A549 (cell line): Measurements from ENCODE around the gene PRR12. TPM values are rescaled to one million over a fixed set of nuclear protein-coding genes. Genes with fewer than 3 reads are reported as not detected.

ENCODE experiments used
- ATAC-seq, 2 experiments: fragments of 200-7000 bp in 1 of 2; fragments of >200 bp in 1 of 2; cut with Nextera tagmentation in 1 of 2; cut with Tn5 transposase in 1 of 2; 3 replicates each; pipeline versions ENCODE4 v1.8.0 to v1.9.1; 2018 to 2020; ENCODE audit warnings: mild to moderate bottlenecking in 1 of 2, moderate library complexity in 1 of 2
- CTCF ChIA-PET: fragments of 300-600 bp; sonication (Branson Sonifier 250); formaldehyde crosslinking; extraction: SDS; loops from one replicate; lab custom pipeline; 2021; ENCODE audit warnings: antibody characterized with exemption, inconsistent platforms; lab: Yijun Ruan, JAX
- POLR2A ChIA-PET: fragments of 350-600 bp; formaldehyde crosslinking; extraction: SDS; loops from one replicate; lab custom pipeline; 2021; ENCODE audit warnings: antibody characterized with exemption, inconsistent platforms; lab: Yijun Ruan, JAX
- DNase-seq, 2 experiments: peaks; one replicate each; pipeline versions ENCODE4 v3.0.0 to v3.0.0-alpha.2; 2011 to 2016; ENCODE audit warnings: low read depth in 1 of 2, low spot score in 1 of 2
- FAIRE-seq: peaks from 2 replicates; lab custom pipeline; 2011; peaks lifted over from hg19 to GRCh38; lab: Jason Lieb, UNC
- H3K27ac ChIP-seq, 2 experiments: fragments of >200 bp; sonication (Bioruptor Twin); formaldehyde crosslinking; 3 replicates each; pipeline ENCODE4 v1.5.1; 2016 to 2017
- H3K4me1 ChIP-seq: fragments of >200 bp; sonication (Bioruptor Twin); formaldehyde crosslinking; 3 replicates; pipeline ENCODE4 v1.6.1; 2016
- H3K4me2 ChIP-seq: fragments of >200 bp; sonication (Bioruptor Twin); formaldehyde crosslinking; 3 replicates; pipeline ENCODE4 v1.6.1; 2016
- H3K4me3 ChIP-seq: fragments of >200 bp; sonication (Bioruptor Twin); formaldehyde crosslinking; 3 replicates; pipeline ENCODE4 v1.5.1; 2016
- H3K9me3 ChIP-seq: fragments of >200 bp; sonication (Bioruptor Twin); formaldehyde crosslinking; 3 replicates; pipeline ENCODE4 v1.6.1; 2016
- CBX8 ChIP-seq: fragments of 200-600 bp; sonication (generic); IDR thresholded peaks from 2 replicates; pipeline ENCODE4 v1.6.1; 2016
- CHD2 ChIP-seq: fragments of 150-350 bp; IDR thresholded peaks from 2 replicates; pipeline ENCODE4 v1.6.1; 2014; ENCODE audit warnings: low read length; ENCODE audit not compliant: partially characterized antibody
- CHD4 ChIP-seq: fragments of 200-600 bp; sonication (generic); IDR thresholded peaks from 2 replicates; pipeline ENCODE4 v1.6.1; 2016; ENCODE audit warnings: antibody characterized with exemption, mild to moderate bottlenecking, borderline replicate concordance
- FOSB ChIP-seq: fragments of 250-450 bp; sonication (Bioruptor Pico); IDR thresholded peaks from 2 replicates; pipeline ENCODE4 v1.5.0; 2020; ENCODE audit warnings: mild to moderate bottlenecking, moderate library complexity
- HDAC2 ChIP-seq: fragments of 200-600 bp; sonication (generic); IDR thresholded peaks from 2 replicates; pipeline ENCODE4 v1.6.1; 2016
- HOXB13 ChIP-seq: fragments of 250-450 bp; sonication (Bioruptor Pico); IDR thresholded peaks from 2 replicates; pipeline ENCODE4 v1.5.0; 2020; ENCODE audit warnings: low read depth, mild to moderate bottlenecking, moderate library complexity
- JUNB ChIP-seq: fragments of >200 bp; sonication (Bioruptor Twin); formaldehyde crosslinking; IDR thresholded peaks from 2 replicates; pipeline ENCODE4 v1.6.1; 2016
- KDM1A ChIP-seq: fragments of 200-600 bp; sonication (generic); IDR thresholded peaks from 2 replicates; pipeline ENCODE4 v1.6.1; 2016; ENCODE audit warnings: low read depth, mild to moderate bottlenecking
- NPAS2 ChIP-seq: fragments of 250-450 bp; sonication (Bioruptor Pico); IDR thresholded peaks from 2 replicates; pipeline ENCODE4 v1.8.0; 2022; ENCODE audit warnings: mild to moderate bottlenecking, moderate library complexity, borderline replicate concordance
- RAD21 ChIP-seq, 2 experiments: fragments of >200 bp in 1 of 2; sonication (Bioruptor Twin) in 1 of 2; formaldehyde crosslinking in 1 of 2; IDR thresholded peaks in 1 of 2; conservative IDR thresholded peaks in 1 of 2; 2 replicates in 1 of 2; 3 replicates in 1 of 2; pipeline ENCODE4 v1.6.1; 2012 to 2018; ENCODE audit warnings: inconsistent platforms in 1 of 2
- ZNF302 ChIP-seq: fragments of 250-450 bp; sonication (Bioruptor Pico); IDR thresholded peaks from 2 replicates; pipeline ENCODE4 v1.9.0; 2021; ENCODE audit warnings: inconsistent platforms, mild to moderate bottlenecking, moderate library complexity
- WGBS: methylation state at CpG from one replicate; pipeline ENCODE4 v1.1.6; 2017; ENCODE audit errors: missing lambda C conversion rate; 5-methylcytosine and 5-hydroxymethylcytosine counted together
- polyA plus RNA-seq, 4 experiments: library from polyadenylated mRNA; depleted of rRNA in 3 of 4; stranded (reverse); fragments of >200 nt; fragmentation: RNase III in 1 of 4; extraction: RNeasy Plus Mini Kit Qiagen cat#74134 plus additional on column Dnase treatment in 1 of 4; gene quantifications; 2 replicates in 3 of 4; 3 replicates in 1 of 4; pipeline ENCODE4 v1.2.3, GENCODE V29; 2011 to 2017
- TF ChIP-seq, protein P1 (sequence below): fragments of 150-350 bp; IDR thresholded peaks from 2 replicates; pipeline ENCODE4 v1.6.1; 2014; ENCODE audit warnings: low read depth, mild to moderate bottlenecking, low read length
- TF ChIP-seq, protein P2 (sequence below): fragments of 250-450 bp; sonication (Bioruptor Pico); IDR thresholded peaks from 2 replicates; pipeline ENCODE4 v1.5.0; 2020; ENCODE audit warnings: low read depth, mild to moderate bottlenecking, moderate library complexity

Gene PRR12
- polyA plus RNA-seq, 2 of the 4 experiments (the other 2 are of a cell fraction), result 0.78 to 15.6 TPM

DNA sequence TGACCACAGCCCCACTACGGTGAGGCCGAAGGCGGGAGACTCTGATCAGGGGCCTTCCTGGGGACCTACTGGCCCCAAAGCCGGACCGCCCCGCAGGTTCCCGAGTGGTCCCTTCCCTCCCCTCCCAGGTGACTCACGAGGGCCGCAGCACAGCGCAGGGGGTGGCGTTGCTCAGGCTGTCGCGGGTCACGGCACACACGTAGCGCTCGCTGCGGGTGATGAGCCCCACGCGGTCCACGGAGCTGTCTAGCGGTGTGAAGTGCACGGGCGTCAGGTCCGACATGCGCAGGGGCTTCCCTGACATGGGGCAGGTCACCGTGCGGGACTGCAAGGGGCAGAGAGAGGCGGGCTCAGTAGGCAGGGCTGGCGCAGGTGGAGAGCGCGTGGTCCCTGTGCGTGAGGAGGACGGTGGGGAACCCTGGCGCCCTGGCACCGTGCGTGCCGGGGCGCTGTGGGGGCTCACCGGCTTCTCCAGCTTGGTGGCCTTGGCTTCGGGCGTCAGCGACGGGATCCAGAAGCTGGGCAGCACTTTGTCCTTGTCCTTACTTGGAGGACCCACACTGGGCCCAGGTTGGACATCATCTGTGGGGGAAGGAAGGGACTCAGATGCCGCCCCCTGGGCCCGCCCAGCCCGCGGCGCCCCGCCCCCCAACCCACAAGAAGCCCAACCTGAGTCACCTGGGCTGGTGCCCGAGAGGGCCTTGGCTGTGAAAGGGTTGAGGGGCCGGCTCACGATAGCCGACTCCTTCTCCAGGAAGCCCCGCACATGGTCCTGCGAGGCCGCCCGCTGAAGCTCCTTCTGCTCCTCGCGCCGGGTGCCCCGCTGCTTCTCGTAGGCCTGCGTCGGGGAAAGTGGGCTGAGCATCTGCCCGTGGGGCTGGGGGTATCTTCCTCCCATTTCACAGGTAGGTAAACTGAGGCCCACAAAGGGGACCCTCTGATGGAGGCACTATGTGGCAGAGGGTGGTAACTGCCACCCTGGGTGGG, 34.3 kb upstream of the PRR12 start:
- no peak for FAIRE-seq
- WGBS, result 95% methylated on average over 59 of the region's 66 CpGs
- DNase-seq, result no peak
- Histone ChIP-seq H3K9me3 (no peaks in the 10 kb centered on the region), H3K4me2 (no peak overlapping the region), H3K4me1 (no peaks in the 10 kb centered on the region; the same call in 1 of the 3 replicates), H3K27ac (no peak overlapping the region), H3K4me3 (no peak overlapping the region)
- ChIA-PET POLR2A (no interaction called here), CTCF (interaction anchor here (0.6 to 19.1 kb wide), 3 partner anchors 8 to 83 kb away, joined by 4 to 426 read pairs (median 210); partner anchors contain the start of genes FLT3LG, NOSIP and PRRG2)
- ATAC-seq, result peak in 1 of 2 experiments; percentile 8; a peak in 3 of 6 replicates
- TF ChIP-seq RAD21 (conservative IDR thresholded peaks at IDR 0.05 in 1 of 2, IDR thresholded peaks at IDR 0.05 in 1 of 2), result no peak
- TF ChIP-seq, protein P1, sequence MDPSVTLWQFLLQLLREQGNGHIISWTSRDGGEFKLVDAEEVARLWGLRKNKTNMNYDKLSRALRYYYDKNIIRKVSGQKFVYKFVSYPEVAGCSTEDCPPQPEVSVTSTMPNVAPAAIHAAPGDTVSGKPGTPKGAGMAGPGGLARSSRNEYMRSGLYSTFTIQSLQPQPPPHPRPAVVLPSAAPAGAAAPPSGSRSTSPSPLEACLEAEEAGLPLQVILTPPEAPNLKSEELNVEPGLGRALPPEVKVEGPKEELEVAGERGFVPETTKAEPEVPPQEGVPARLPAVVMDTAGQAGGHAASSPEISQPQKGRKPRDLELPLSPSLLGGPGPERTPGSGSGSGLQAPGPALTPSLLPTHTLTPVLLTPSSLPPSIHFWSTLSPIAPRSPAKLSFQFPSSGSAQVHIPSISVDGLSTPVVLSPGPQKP, result no peak
- TF ChIP-seq HOXB13 (CRISPR knock-in tag), result no peak
- TF ChIP-seq CHD4, result no peak
- no peak for TF ChIP-seq NPAS2 (CRISPR knock-in tag)

DNA sequence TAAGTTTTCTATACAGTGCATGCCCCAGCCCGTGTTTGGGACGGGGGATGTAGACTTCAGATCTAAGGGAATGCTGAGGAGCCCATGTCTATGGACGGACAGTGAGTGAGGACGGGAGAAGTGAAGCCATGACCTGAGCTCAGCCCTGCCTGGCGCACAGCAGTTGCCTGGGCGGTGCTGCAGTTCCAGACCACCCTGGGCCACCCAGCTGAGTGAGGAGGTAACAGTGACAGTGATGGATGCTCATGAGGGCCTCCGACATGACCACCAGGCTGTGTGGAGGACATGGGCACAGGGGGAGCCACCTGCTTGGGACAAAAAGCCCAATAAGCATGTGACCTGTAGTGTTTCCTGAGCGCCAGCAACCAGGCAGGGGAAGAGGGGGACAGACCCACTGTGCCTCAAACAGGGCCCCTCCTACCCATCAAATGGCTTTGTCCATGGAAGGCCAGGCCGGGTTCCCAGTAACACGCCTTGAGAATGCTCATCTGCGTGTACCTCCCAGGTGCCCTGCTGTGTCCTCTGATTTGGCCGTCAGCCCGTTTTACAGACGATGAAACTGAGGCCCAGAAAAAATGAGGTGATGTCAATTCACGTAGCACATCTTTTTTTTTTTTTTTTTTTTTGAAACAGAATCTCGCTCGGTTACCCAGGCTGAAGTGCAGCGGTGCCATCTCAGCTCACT, 33.2 kb upstream of the PRR12 start:
- WGBS, result 90% methylated on average over 18 of the region's 18 CpGs
- TF ChIP-seq CHD4, result no peak
- TF ChIP-seq, protein P2, sequence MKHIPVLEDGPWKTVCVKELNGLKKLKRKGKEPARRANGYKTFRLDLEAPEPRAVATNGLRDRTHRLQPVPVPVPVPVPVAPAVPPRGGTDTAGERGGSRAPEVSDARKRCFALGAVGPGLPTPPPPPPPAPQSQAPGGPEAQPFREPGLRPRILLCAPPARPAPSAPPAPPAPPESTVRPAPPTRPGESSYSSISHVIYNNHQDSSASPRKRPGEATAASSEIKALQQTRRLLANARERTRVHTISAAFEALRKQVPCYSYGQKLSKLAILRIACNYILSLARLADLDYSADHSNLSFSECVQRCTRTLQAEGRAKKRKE (CRISPR knock-in tag), result no peak
- TF ChIP-seq KDM1A, result peak; percentile 51; the same call in 1 of the 2 replicates
- Histone ChIP-seq H3K9me3 (no peaks in the 10 kb centered on the region), H3K4me3 (no peak overlapping the region), H3K4me1 (no peaks in the 10 kb centered on the region; the same call in 1 of the 3 replicates), H3K27ac (no peak overlapping the region), H3K4me2 (no peak overlapping the region)
- FAIRE-seq (no peak), ATAC-seq (no peak), DNase-seq (no peak)
- ChIA-PET POLR2A (interaction anchor here (1.3 to 1.9 kb wide), 2 partner anchors 22 to 62 kb away, joined by 5 to 6 read pairs; partner anchors contain the start of genes NOSIP and RPS11), CTCF (interaction anchor here (0.7 to 19.1 kb wide), 6 partner anchors 9 to 126 kb away, joined by 3 to 426 read pairs (median 4); partner anchors contain the start of genes NOSIP and PRRG2)

DNA sequence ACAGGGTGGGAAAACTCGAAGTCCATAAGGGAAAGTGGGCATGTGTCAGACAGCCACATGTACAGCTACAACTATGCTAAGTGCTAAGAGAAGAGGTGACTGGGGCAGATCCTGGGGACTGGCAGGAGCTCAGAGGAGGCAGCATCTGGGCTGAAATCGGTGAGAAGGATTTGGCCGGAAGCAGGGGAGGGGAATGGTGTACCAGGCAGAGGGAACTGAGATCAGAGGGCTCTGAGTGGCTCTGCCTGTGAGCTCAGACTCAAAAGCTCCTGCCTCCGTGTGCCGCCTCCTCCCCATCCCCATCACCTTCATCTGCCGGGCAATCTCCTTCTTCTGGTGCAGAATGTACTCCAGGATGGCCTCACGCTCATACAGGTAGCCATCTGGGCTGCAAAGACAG, 32.4 kb upstream of the PRR12 start:
- no peak overlapping the region for H3K4me2 ChIP-seq
- CTCF ChIA-PET, result interaction anchor here (0.6 to 19.1 kb wide), 9 partner anchors 10 to 243 kb away, joined by 3 to 426 read pairs (median 3); partner anchors contain the start of genes NOSIP and PRRG2
- TF ChIP-seq FOSB (CRISPR knock-in tag) (no peak), CBX8 (no peak), HDAC2 (no peak), JUNB (no peak), CHD2 (no peak), NPAS2 (CRISPR knock-in tag) (no peak), ZNF302 (CRISPR knock-in tag) (no peak)
- DNase-seq (no peak), ATAC-seq (no peak), FAIRE-seq (no peak)
- H3K4me1 ChIP-seq, result no peaks in the 10 kb centered on the region; the same call in 1 of the 3 replicates
- no peak overlapping the region for H3K27ac ChIP-seq
- POLR2A ChIA-PET, result interaction anchor here (1.3 to 1.9 kb wide), 2 partner anchors 22 to 62 kb away, joined by 5 to 6 read pairs; partner anchors contain the start of genes NOSIP and RPS11
- H3K9me3 ChIP-seq, result no peaks in the 10 kb centered on the region
- 84% methylated on average over 7 of the region's 7 CpGs for WGBS
- no peak overlapping the region for H3K4me3 ChIP-seq
